Esophagus squamous epithelium (tissue), 5 donors: Measurements from ENCODE around the gene SLC26A2. TPM values are rescaled to one million over a fixed set of nuclear protein-coding genes. Genes with fewer than 3 reads are reported as not detected.

ENCODE experiments used
- DNase-seq: peaks from one replicate; lab custom pipeline; 2025; lab: John Stamatoyannopoulos, UW
- H3K27ac ChIP-seq, 4 donors: fragments of 200-600 bp; sonication (generic); one replicate each; pipeline ENCODE4 v1.5.1; 2016 to 2019; ENCODE audit warnings: mild to moderate bottlenecking in 1 of 4
- H3K27me3 ChIP-seq, 4 donors: fragments of 200-600 bp; sonication (generic); 1 replicate in 3 of 4; 2 replicates in 1 of 4; pipeline versions ENCODE4 v1.5.1 to v1.6.0; 2017 to 2021; ENCODE audit warnings: antibody characterized with exemption in 1 of 4
- H3K36me3 ChIP-seq, 3 donors: fragments of 200-600 bp; sonication (generic); one replicate each; pipeline ENCODE4 v1.5.1; 2016 to 2019
- H3K4me1 ChIP-seq, 3 donors: fragments of 200-600 bp; sonication (generic); one replicate each; pipeline ENCODE4 v1.5.1; 2017 to 2019
- H3K4me3 ChIP-seq, 4 donors: fragments of 200-600 bp; sonication (generic); 1 replicate in 3 of 4; 2 replicates in 1 of 4; pipeline ENCODE4 v1.5.1; 2016 to 2019; ENCODE audit warnings: mild to moderate bottlenecking in 2 of 4, moderate library complexity in 1 of 4
- H3K9me3 ChIP-seq, 3 donors: fragments of 200-600 bp; sonication (generic); one replicate each; pipeline ENCODE4 v1.5.1; 2016 to 2019
- CTCF ChIP-seq, 6 experiments: fragments of 450-650 bp in 4 of 6; fragments of 200-600 bp in 2 of 6; sonication (generic) in 2 of 6; IDR thresholded peaks; one replicate each; pipeline ENCODE4 v1.5.1; 2016 to 2019; ENCODE audit warnings: antibody characterized with exemption in 6 of 6, mild to moderate bottlenecking in 4 of 6, moderate library complexity in 4 of 6
- POLR2A ChIP-seq, 4 donors: fragments of 450-650 bp; IDR thresholded peaks; one replicate each; pipeline ENCODE4 v1.6.1; 2017; ENCODE audit warnings: antibody characterized with exemption in 4 of 4, mild to moderate bottlenecking in 4 of 4, moderate library complexity in 3 of 4
- WGBS, 2 donors: methylation state at CpG; one replicate each; pipeline ENCODE4 v1.1.5; 2018; 5-methylcytosine and 5-hydroxymethylcytosine counted together
- intact Hi-C: fragments of 100-400 bp; cut with DNase I; formaldehyde crosslinking; loops from one replicate; pipeline ENCODE4 v1.15.0; 2022
- total RNA-seq, 4 donors: library from RNA; depleted of rRNA; stranded (reverse); fragments of >200 nt; gene quantifications; one replicate each; pipeline ENCODE4 v1.1.0, GENCODE V29; 2016
- donor health status: DM: yes; HTN: yes; CAD: no.

The SLC26A2 gene
- total RNA-seq, 4 donors from 2014 or later, result 6.3 to 46.3 (median 29.6) TPM

- H3K4me1 ChIP-seq, result peaks cover 6 to 64% (median 9%) of the 10 kb centered on the region in 3 donors
- no peak for DNase-seq
- TF ChIP-seq POLR2A (IDR thresholded peaks at IDR 0.05), result no peak
- no peak for TF ChIP-seq CTCF (IDR thresholded peaks at IDR 0.05)
- no peak overlapping the region for H3K4me3 ChIP-seq
- 61 to 64% methylated on average over 7 of the region's 7 CpGs for WGBS, 2 donors
- no peaks in the 10 kb centered on the region for H3K9me3 ChIP-seq
- H3K36me3 ChIP-seq, result no peaks in the 10 kb centered on the region
- no peaks in the 10 kb centered on the region for H3K27me3 ChIP-seq
- peak overlapping the region in 2 of 4 donors; percentile 31 to 59 for H3K27ac ChIP-seq
- intact Hi-C loops, result no loop called here
Observed at GRCh38 chr5:149915392-149916260, 44.9 kb upstream of the SLC26A2 start.

GRCh38 chr5:149916334-149917072 lies 44.1 kb upstream of the SLC26A2 start:
- no peaks in the 10 kb centered on the region for H3K36me3 ChIP-seq
- H3K27me3 ChIP-seq, result no peaks in the 10 kb centered on the region
- no peaks in the 10 kb centered on the region for H3K9me3 ChIP-seq
- DNase-seq, result no peak
- intact Hi-C loops, result no loop called here
- H3K4me3 ChIP-seq, result no peak overlapping the region
- H3K27ac ChIP-seq, result no peak overlapping the region
- no peak for TF ChIP-seq POLR2A (IDR thresholded peaks at IDR 0.05)
- TF ChIP-seq CTCF (IDR thresholded peaks at IDR 0.05), result no peak
- WGBS, 2 donors, result 89 to 91% methylated on average over 7 of the region's 7 CpGs
- H3K4me1 ChIP-seq, result peaks cover 6 to 58% (median 9%) of the 10 kb centered on the region in 3 donors

- no peak overlapping the region for H3K27ac ChIP-seq
- DNase-seq, result no peak
- WGBS, 2 donors, result 78% methylated on average over 5 of the region's 6 CpGs
- H3K4me1 ChIP-seq, result peaks cover 6 to 58% (median 9%) of the 10 kb centered on the region in 3 donors
- TF ChIP-seq POLR2A (IDR thresholded peaks at IDR 0.05) (no peak), CTCF (IDR thresholded peaks at IDR 0.05) (no peak)
- H3K9me3 ChIP-seq, result no peaks in the 10 kb centered on the region
- intact Hi-C loops, result no loop called here
- no peak overlapping the region for H3K4me3 ChIP-seq
- H3K27me3 ChIP-seq, result no peaks in the 10 kb centered on the region
- H3K36me3 ChIP-seq, result no peaks in the 10 kb centered on the region
Observed at GRCh38 chr5:149917073-149917676, 43.4 kb upstream of the SLC26A2 start.

- TF ChIP-seq POLR2A (IDR thresholded peaks at IDR 0.05) (no peak), CTCF (IDR thresholded peaks at IDR 0.05) (no peak)
- intact Hi-C loops, result no loop called here
- Histone ChIP-seq H3K4me1 (peaks cover 0 to 29% (median 0%) of the 10 kb centered on the region in 3 donors), H3K9me3 (no peaks in the 10 kb centered on the region), H3K27ac (peak overlapping the region in 1 of 4 donors; percentile 7), H3K27me3 (no peaks in the 10 kb centered on the region), H3K4me3 (no peak overlapping the region), H3K36me3 (no peaks in the 10 kb centered on the region)
- DNase-seq, result no peak
- WGBS, 2 donors, result 89 to 93% methylated on average over 3 of the region's 3 CpGs
Observed at GRCh38 chr5:149921597-149921996, 39.0 kb upstream of the SLC26A2 start.
